Transverse colon (tissue), 4 donors: ENCODE data around the gene ATP5MG. TPM values are rescaled to one million over a fixed set of nuclear protein-coding genes. Genes with fewer than 3 reads are reported as not detected.
A peak's percentile ranks its signal among the peaks of the same experiment; 100 is the strongest.

Experiments used
- DNase-seq: peaks from one replicate; pipeline ENCODE4 v3.0.0-alpha.2; 2019
- H3K27ac ChIP-seq, 4 donors: fragments of 200-600 bp; sonication (generic); 2 replicates each; pipeline ENCODE4 v1.5.1; 2016 to 2018; ENCODE audit warnings: inconsistent platforms in 4 of 4
- H3K27me3 ChIP-seq: fragments of 200-600 bp; sonication (generic); 2 replicates; pipeline ENCODE4 v1.5.1; 2017; ENCODE audit warnings: inconsistent platforms
- H3K36me3 ChIP-seq, 4 donors: fragments of 200-600 bp; sonication (generic); 2 replicates each; pipeline ENCODE4 v1.5.1; 2017 to 2019; ENCODE audit warnings: inconsistent platforms in 4 of 4
- H3K4me1 ChIP-seq, 4 donors: fragments of 200-600 bp; sonication (generic); 2 replicates each; pipeline ENCODE4 v1.5.1; 2017 to 2020; ENCODE audit warnings: inconsistent platforms in 4 of 4
- H3K4me3 ChIP-seq, 4 donors: fragments of 200-600 bp; sonication (generic); 1 replicate in 1 of 4; 2 replicates in 3 of 4; pipeline versions ENCODE4 v1.5.1 to v1.6.1; 2017 to 2019; ENCODE audit warnings: inconsistent platforms in 4 of 4
- H3K9me3 ChIP-seq, 2 donors: fragments of 200-600 bp; sonication (generic); 2 replicates each; pipeline ENCODE4 v1.5.1; 2017 to 2019; ENCODE audit warnings: inconsistent platforms in 2 of 2
- CTCF ChIP-seq, 5 experiments: fragments of 200-600 bp in 3 of 5; fragments of 450-650 bp in 2 of 5; sonication (generic) in 3 of 5; IDR thresholded peaks; 1 replicate in 2 of 5; 2 replicates in 3 of 5; pipeline ENCODE4 v1.5.1; 2016 to 2017; ENCODE audit warnings: antibody characterized with exemption in 5 of 5, inconsistent platforms in 3 of 5, mild to moderate bottlenecking in 2 of 5, moderate library complexity in 1 of 5
- EP300 ChIP-seq: sonication (generic); formaldehyde crosslinking; IDR thresholded peaks from one replicate; pipeline ENCODE4 v1.6.1; 2017; ENCODE audit warnings: antibody characterized with exemption, low read depth
- POLR2A ChIP-seq: fragments of 450-650 bp; IDR thresholded peaks from one replicate; pipeline ENCODE4 v1.6.1; 2016; ENCODE audit warnings: antibody characterized with exemption, mild to moderate bottlenecking, moderate library complexity
- POLR2AphosphoS5 ChIP-seq, 3 donors: sonication (generic); formaldehyde crosslinking; IDR thresholded peaks; one replicate each; pipeline ENCODE4 v1.6.1; 2016; ENCODE audit warnings: antibody characterized with exemption in 3 of 3
- WGBS, 2 donors: methylation state at CpG; one replicate each; pipeline ENCODE4 v1.1.5; 2018; ENCODE audit warnings: low coverage in 1 of 2; 5-methylcytosine and 5-hydroxymethylcytosine counted together
- in situ Hi-C, 4 donors: fragments of 200-750 bp; cut with MboI; loops; one replicate each; pipeline versions ENCODE4 v1.15.0 to v1.15.1; 2017; ENCODE audit warnings: low sequenced_read_pairs in 3 of 4, low pct_ligation_motif_present in 1 of 4, low pct_unique_long_range_greater_than_20kb in 1 of 4
- intact Hi-C: fragments of 100-400 bp; cut with DNase I; formaldehyde crosslinking; loops from one replicate; pipeline ENCODE4 v1.15.1; 2023; ENCODE audit warnings: low total_unique reads
- total RNA-seq, 4 donors: library from RNA; depleted of rRNA; stranded (reverse); fragments of >200 nt; gene quantifications; one replicate each; pipeline ENCODE4 v1.1.0, GENCODE V29; 2016

Gene ATP5MG
- total RNA-seq, 4 donors from 2014 or later = 3.8 to 74.2 (median 46.9) TPM

GRCh38 chr11:118427707-118428106 is 26.3 kb downstream of the ATP5MG start:
- 0% methylated on average over 1 of the region's 1 CpG; no CpG with 5 or more reads in 1 of the 2 donors for WGBS, 2 donors
- no peaks in the 10 kb centered on the region for H3K9me3 ChIP-seq
- H3K27me3 ChIP-seq = no peaks in the 10 kb centered on the region
- intact Hi-C loops (no loop called here), in situ Hi-C loops (no loop called here)
- no peak for TF ChIP-seq POLR2A
- TF ChIP-seq EP300 = no peak
- no peak for TF ChIP-seq CTCF (IDR thresholded peaks at IDR 0.05)
- TF ChIP-seq POLR2AphosphoS5 (IDR thresholded peaks at IDR 0.05) = no peak
- no peaks in the 10 kb centered on the region for H3K36me3 ChIP-seq
- no peak overlapping the region for H3K4me3 ChIP-seq
- H3K4me1 ChIP-seq = no peaks in the 10 kb centered on the region
- DNase-seq = no peak
- no peak overlapping the region for H3K27ac ChIP-seq

GRCh38 chr11:118430956-118431355 is 29.6 kb downstream of the ATP5MG start:
- 55 to 71% methylated on average over 1 to 2 of the region's 2 CpGs for WGBS, 2 donors

GRCh38 chr11:118434123-118434552 is 32.7 kb downstream of the ATP5MG start:
- no peaks in the 10 kb centered on the region for H3K36me3 ChIP-seq
- no peaks in the 10 kb centered on the region for H3K27me3 ChIP-seq
- intact Hi-C loops (no loop called here), in situ Hi-C loops (no loop called here)
- peaks cover 5 to 32% (median 24%) of the 10 kb centered on the region in 4 donors for H3K4me1 ChIP-seq
- H3K27ac ChIP-seq = no peak overlapping the region
- peak overlapping the region in 3 of 4 donors; percentile 93 to 97 (median 94) for H3K4me3 ChIP-seq
- DNase-seq = no peak
- WGBS, 2 donors = 2% methylated on average over 7 to 9 of the region's 9 CpGs
- no peak for TF ChIP-seq EP300
- no peak for TF ChIP-seq POLR2A
- no peaks in the 10 kb centered on the region for H3K9me3 ChIP-seq

More at GRCh38 chr11:118430956-118431355, 29.6 kb downstream of the ATP5MG start:
- in situ Hi-C loops = no loop called here
- intact Hi-C loops = no loop called here
- TF ChIP-seq EP300 = no peak
- TF ChIP-seq POLR2AphosphoS5 (IDR thresholded peaks at IDR 0.05) = no peak
- no peak for TF ChIP-seq CTCF (IDR thresholded peaks at IDR 0.05)
- no peak for TF ChIP-seq POLR2A
- DNase-seq = no peak
- Histone ChIP-seq H3K27ac (no peak overlapping the region), H3K27me3 (no peaks in the 10 kb centered on the region), H3K9me3 (no peaks in the 10 kb centered on the region), H3K4me3 (no peak overlapping the region), H3K4me1 (peaks cover 0 to 13% (median 12%) of the 10 kb centered on the region in 4 donors), H3K36me3 (no peaks in the 10 kb centered on the region)

GRCh38 chr11:118434553-118435289 is 33.3 kb downstream of the ATP5MG start:
- intact Hi-C loops (loop anchor here (5.0 kb wide), 1 partner anchor 32 kb away; the partner anchor contains the start of gene ATP5MG), in situ Hi-C loops (no loop called here)
- H3K9me3 ChIP-seq = no peaks in the 10 kb centered on the region
- H3K4me1 ChIP-seq = peaks cover 8 to 38% (median 30%) of the 10 kb centered on the region in 4 donors
- peak overlapping the region; percentile 94 to 96 (median 94) for H3K27ac ChIP-seq
- H3K36me3 ChIP-seq = no peaks in the 10 kb centered on the region
- TF ChIP-seq CTCF (IDR thresholded peaks at IDR 0.05) (no peak), POLR2A (no peak), EP300 (no peak), POLR2AphosphoS5 (IDR thresholded peaks at IDR 0.05) (no peak)
- peak overlapping the region; percentile 39 to 97 (median 94) for H3K4me3 ChIP-seq
- WGBS, 2 donors = 0 to 1% methylated on average over 2 to 39 of the region's 39 CpGs
- no peaks in the 10 kb centered on the region for H3K27me3 ChIP-seq
- peak; percentile 32 for DNase-seq
